WI38 (cell line): Measurements from ENCODE around the gene RPS6KB2.

ENCODE experiments used
- H3K4me3 ChIP-seq: 2 replicates; pipeline ENCODE4 v1.5.1; 2011; ENCODE audit warnings: low read depth, mild to moderate bottlenecking, control low read depth, low read length
- TF ChIP-seq, protein P1 (sequence below): IDR thresholded peaks from 2 replicates; pipeline ENCODE4 v1.5.1; 2012; ENCODE audit warnings: low read depth, mild to moderate bottlenecking, control low read depth, low read length

Gene RPS6KB2

GRCh38 chr11:67482827-67483798 is 54.8 kb downstream of the RPS6KB2 start, which contains the start of gene AIP:
Gene AIP, plus strand, starts transcription at chr11:67483026. Its CDS starts 133 bp downstream, at chr11:67483159.
- H3K4me3 ChIP-seq = peak within 1 kb of the TSS; percentile 69

DNA sequence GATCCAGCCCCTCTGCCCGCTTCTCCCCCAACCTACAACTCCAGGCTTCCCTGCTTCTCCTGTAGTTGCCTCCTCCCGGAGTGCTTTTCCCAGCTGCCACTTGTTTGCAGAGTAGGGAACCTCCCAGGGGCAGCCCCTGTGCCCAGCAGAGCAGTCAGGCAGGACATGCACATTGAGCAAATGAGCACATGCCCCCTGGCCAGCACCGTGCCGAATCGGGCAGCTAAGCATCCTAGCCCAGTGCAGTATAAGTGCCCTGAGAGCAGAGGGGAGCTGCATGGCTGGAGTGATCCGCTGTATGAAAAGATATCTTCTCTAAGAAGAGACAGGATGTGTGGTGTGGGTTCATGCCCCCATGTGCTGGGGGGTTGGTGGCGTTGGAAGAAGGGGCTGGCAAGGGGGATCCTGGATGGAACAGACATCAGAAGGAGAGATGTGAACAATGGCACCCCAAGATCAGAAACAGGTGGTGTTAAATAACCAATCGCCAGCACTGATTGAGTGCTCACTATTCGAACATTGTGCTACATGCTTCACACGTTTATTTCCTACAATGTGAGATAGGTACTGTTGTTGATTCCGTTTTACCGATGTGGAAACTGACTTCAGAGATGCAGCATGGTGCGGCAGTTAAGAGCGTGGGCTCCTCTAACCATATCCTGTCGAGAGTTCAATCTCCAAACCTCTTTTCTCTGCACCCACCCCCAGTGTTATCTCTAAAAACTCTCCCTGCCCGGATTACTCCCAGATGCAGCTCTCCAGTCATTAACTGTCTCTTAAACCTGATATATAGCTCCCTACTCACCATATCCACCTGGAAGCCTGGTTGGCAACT is 55.8 kb downstream of the RPS6KB2 start:
- peak overlapping the region; percentile 69; the same call in 1 of the 2 replicates for H3K4me3 ChIP-seq
- TF ChIP-seq, protein P1, sequence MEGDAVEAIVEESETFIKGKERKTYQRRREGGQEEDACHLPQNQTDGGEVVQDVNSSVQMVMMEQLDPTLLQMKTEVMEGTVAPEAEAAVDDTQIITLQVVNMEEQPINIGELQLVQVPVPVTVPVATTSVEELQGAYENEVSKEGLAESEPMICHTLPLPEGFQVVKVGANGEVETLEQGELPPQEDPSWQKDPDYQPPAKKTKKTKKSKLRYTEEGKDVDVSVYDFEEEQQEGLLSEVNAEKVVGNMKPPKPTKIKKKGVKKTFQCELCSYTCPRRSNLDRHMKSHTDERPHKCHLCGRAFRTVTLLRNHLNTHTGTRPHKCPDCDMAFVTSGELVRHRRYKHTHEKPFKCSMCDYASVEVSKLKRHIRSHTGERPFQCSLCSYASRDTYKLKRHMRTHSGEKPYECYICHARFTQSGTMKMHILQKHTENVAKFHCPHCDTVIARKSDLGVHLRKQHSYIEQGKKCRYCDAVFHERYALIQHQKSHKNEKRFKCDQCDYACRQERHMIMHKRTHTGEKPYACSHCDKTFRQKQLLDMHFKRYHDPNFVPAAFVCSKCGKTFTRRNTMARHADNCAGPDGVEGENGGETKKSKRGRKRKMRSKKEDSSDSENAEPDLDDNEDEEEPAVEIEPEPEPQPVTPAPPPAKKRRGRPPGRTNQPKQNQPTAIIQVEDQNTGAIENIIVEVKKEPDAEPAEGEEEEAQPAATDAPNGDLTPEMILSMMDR = no peak

More at GRCh38 chr11:67482827-67483798, 54.8 kb downstream of the RPS6KB2 start, which contains the start of gene AIP:
- TF ChIP-seq, protein P1 = no peak

GRCh38 chr11:67484847-67485311 is 56.6 kb downstream of the RPS6KB2 start:
- no peak overlapping the region for H3K4me3 ChIP-seq
- TF ChIP-seq, protein P1 = no peak
